Activated naive CD4-positive, alpha-beta T cell treated with anti-CD3 and anti-CD28 coated beads for 36 hours (primary cell): ENCODE data around the gene ALDH5A1. TPM values are rescaled to one million over a fixed set of nuclear protein-coding genes. Genes with fewer than 3 reads are reported as not detected.
A peak's percentile ranks its signal among the peaks of the same experiment; 100 is the strongest.

Source experiments
- CTCF ChIA-PET: fragments of 350-600 bp; sonication (Branson Sonifier 250); formaldehyde crosslinking; loops from one replicate; lab custom pipeline; 2021; ENCODE audit warnings: antibody characterized with exemption; lab: Charles Lee
- DNase-seq: peaks from one replicate; pipeline ENCODE4 v3.0.0-alpha.2; 2020
- H3K27ac Mint-ChIP-seq: one replicate; pipeline ENCODE4 v1.8.0; 2021; ENCODE audit warnings: mild to moderate bottlenecking, mixed read lengths
- H3K27me3 Mint-ChIP-seq: one replicate; pipeline ENCODE4 v1.8.0; 2021; ENCODE audit warnings: low read depth, mixed read lengths
- H3K36me3 Mint-ChIP-seq: one replicate; pipeline ENCODE4 v1.8.0; 2021; ENCODE audit warnings: low read depth, mixed read lengths
- H3K4me1 Mint-ChIP-seq: one replicate; pipeline ENCODE4 v1.8.0; 2021; ENCODE audit warnings: low read depth, mixed read lengths
- H3K4me3 Mint-ChIP-seq: one replicate; pipeline ENCODE4 v1.8.0; 2021; ENCODE audit warnings: mild to moderate bottlenecking, moderate library complexity, mixed read lengths
- H3K9me3 Mint-ChIP-seq: one replicate; pipeline ENCODE4 v1.8.0; 2021; ENCODE audit warnings: mixed read lengths
- intact Hi-C: fragments of 100-400 bp; cut with micrococcal nuclease; formaldehyde crosslinking; loops from one replicate; pipeline ENCODE4 v1.15.1; 2023
- total RNA-seq, 2 experiments: library from RNA; stranded (reverse); gene quantifications; one replicate each; pipeline ENCODE4 v1.2.3, GENCODE V29; 2021

Gene ALDH5A1
- 10 to 100 TPM; 15.8 to 16.8 TPM for total RNA-seq

- Mint-ChIP-seq H3K27ac (peak within 1 kb of the TSS; percentile 19), H3K36me3 (peaks cover 11% of the 10 kb centered on the region), H3K4me1 (peaks cover 14% of the 10 kb centered on the region), H3K4me3 (peak within 1 kb of the TSS; percentile 79), H3K27me3 (no peaks in the 10 kb centered on the region), H3K9me3 (peaks cover 8% of the 10 kb centered on the region)
- intact Hi-C loops, result loop anchor here (1.0 to 5.0 kb wide), 4 partner anchors 26 to 171 kb away; partner anchors contain the start of genes KIAA0319, MRS2 and TDP2
- DNase-seq, result peak; percentile 87
- CTCF ChIA-PET, result interaction anchor here (0.6 to 5.7 kb wide), 17 partner anchors 9 to 302 kb away, joined by 3 to 47 read pairs (median 5); no protein-coding TSS in a partner anchor
Measured at GRCh38 chr6:24494821-24495795, at the start of gene ALDH5A1. Gene ALDH5A1 (plus strand): TSS chr6:24494969. CDS start chr6:24494997, 28 bp downstream.

GRCh38 chr6:24445704-24446103, 49.1 kb upstream of the ALDH5A1 start:
- Mint-ChIP-seq H3K4me3 (no peak overlapping the region), H3K9me3 (no peaks in the 10 kb centered on the region), H3K27me3 (no peaks in the 10 kb centered on the region), H3K27ac (no peak overlapping the region), H3K36me3 (no peaks in the 10 kb centered on the region), H3K4me1 (no peaks in the 10 kb centered on the region)
- no peak for DNase-seq
- CTCF ChIA-PET, result interaction anchor here (0.6 to 1.4 kb wide), 2 partner anchors 105 to 137 kb away, joined by 3 read pairs; no protein-coding TSS in a partner anchor
- intact Hi-C loops, result no loop called here

GRCh38 chr6:24446670-24447069, 48.1 kb upstream of the ALDH5A1 start:
- no peaks in the 10 kb centered on the region for H3K36me3 Mint-ChIP-seq
- H3K27me3 Mint-ChIP-seq, result no peaks in the 10 kb centered on the region
- no peak for DNase-seq
- CTCF ChIA-PET, result no interaction called here
- intact Hi-C loops, result no loop called here
- H3K27ac Mint-ChIP-seq, result no peak overlapping the region
- H3K9me3 Mint-ChIP-seq, result no peaks in the 10 kb centered on the region
- H3K4me1 Mint-ChIP-seq, result no peaks in the 10 kb centered on the region
- H3K4me3 Mint-ChIP-seq, result no peak overlapping the region

- Mint-ChIP-seq H3K4me3 (no peak overlapping the region), H3K4me1 (no peaks in the 10 kb centered on the region), H3K27ac (no peak overlapping the region), H3K36me3 (no peaks in the 10 kb centered on the region), H3K9me3 (no peaks in the 10 kb centered on the region), H3K27me3 (no peaks in the 10 kb centered on the region)
- CTCF ChIA-PET, result no interaction called here
- no peak for DNase-seq
- intact Hi-C loops, result no loop called here
Measured at GRCh38 chr6:24448396-24448795, 46.4 kb upstream of the ALDH5A1 start.

- intact Hi-C loops, result no loop called here
- H3K9me3 Mint-ChIP-seq, result no peaks in the 10 kb centered on the region
- no peak overlapping the region for H3K27ac Mint-ChIP-seq
- DNase-seq, result no peak
- no peaks in the 10 kb centered on the region for H3K27me3 Mint-ChIP-seq
- H3K36me3 Mint-ChIP-seq, result no peaks in the 10 kb centered on the region
- CTCF ChIA-PET, result no interaction called here
- H3K4me3 Mint-ChIP-seq, result no peak overlapping the region
- no peaks in the 10 kb centered on the region for H3K4me1 Mint-ChIP-seq
Measured at GRCh38 chr6:24448828-24449525, 45.8 kb upstream of the ALDH5A1 start.

GRCh38 chr6:24451581-24452388, 43.0 kb upstream of the ALDH5A1 start:
- Mint-ChIP-seq H3K4me3 (no peak overlapping the region), H3K27me3 (no peaks in the 10 kb centered on the region), H3K27ac (no peak overlapping the region), H3K9me3 (no peaks in the 10 kb centered on the region), H3K36me3 (no peaks in the 10 kb centered on the region), H3K4me1 (no peaks in the 10 kb centered on the region)
- intact Hi-C loops, result no loop called here
- no peak for DNase-seq
- CTCF ChIA-PET, result no interaction called here

- CTCF ChIA-PET, result interaction anchor here (0.5 kb wide), 1 partner anchor 58 kb away, joined by 3 read pairs; no protein-coding TSS in a partner anchor
- no peaks in the 10 kb centered on the region for H3K4me1 Mint-ChIP-seq
Measured at GRCh38 chr6:24453921-24454320, 40.8 kb upstream of the ALDH5A1 start.

GRCh38 chr6:24454452-24454851, 40.3 kb upstream of the ALDH5A1 start:
- DNase-seq, result no peak
- Mint-ChIP-seq H3K27ac (no peak overlapping the region), H3K4me1 (no peaks in the 10 kb centered on the region), H3K4me3 (no peak overlapping the region), H3K27me3 (no peaks in the 10 kb centered on the region), H3K36me3 (no peaks in the 10 kb centered on the region), H3K9me3 (no peaks in the 10 kb centered on the region)
- CTCF ChIA-PET, result interaction anchor here (0.5 kb wide), 1 partner anchor 59 kb away, joined by 3 read pairs; no protein-coding TSS in a partner anchor
- intact Hi-C loops, result no loop called here

More at GRCh38 chr6:24453921-24454320, 40.8 kb upstream of the ALDH5A1 start:
- Mint-ChIP-seq H3K9me3 (no peaks in the 10 kb centered on the region), H3K36me3 (no peaks in the 10 kb centered on the region), H3K27ac (no peak overlapping the region), H3K27me3 (no peaks in the 10 kb centered on the region), H3K4me3 (no peak overlapping the region)
- intact Hi-C loops, result no loop called here
- no peak for DNase-seq

GRCh38 chr6:24455061-24455460, 39.7 kb upstream of the ALDH5A1 start:
- DNase-seq, result no peak
- Mint-ChIP-seq H3K36me3 (no peaks in the 10 kb centered on the region), H3K9me3 (no peaks in the 10 kb centered on the region), H3K27me3 (no peaks in the 10 kb centered on the region), H3K27ac (no peak overlapping the region), H3K4me3 (no peak overlapping the region), H3K4me1 (no peaks in the 10 kb centered on the region)
- intact Hi-C loops, result no loop called here
- CTCF ChIA-PET, result interaction anchor here (1.2 kb wide), 1 partner anchor 68 kb away, joined by 3 read pairs; no protein-coding TSS in a partner anchor

GRCh38 chr6:24458134-24458533, 36.6 kb upstream of the ALDH5A1 start:
- Mint-ChIP-seq H3K4me1 (no peaks in the 10 kb centered on the region), H3K9me3 (no peaks in the 10 kb centered on the region), H3K4me3 (no peak overlapping the region), H3K27me3 (no peaks in the 10 kb centered on the region), H3K36me3 (no peaks in the 10 kb centered on the region), H3K27ac (no peak overlapping the region)
- CTCF ChIA-PET, result no interaction called here
- intact Hi-C loops, result no loop called here
- no peak for DNase-seq

- H3K27ac Mint-ChIP-seq, result no peak overlapping the region
- no peak for DNase-seq
- CTCF ChIA-PET, result no interaction called here
- intact Hi-C loops, result no loop called here
- H3K9me3 Mint-ChIP-seq, result no peaks in the 10 kb centered on the region
- no peaks in the 10 kb centered on the region for H3K27me3 Mint-ChIP-seq
- no peaks in the 10 kb centered on the region for H3K36me3 Mint-ChIP-seq
- no peak overlapping the region for H3K4me3 Mint-ChIP-seq
- H3K4me1 Mint-ChIP-seq, result no peaks in the 10 kb centered on the region
Measured at GRCh38 chr6:24458941-24459340, 35.8 kb upstream of the ALDH5A1 start.

GRCh38 chr6:24460966-24461365, 33.8 kb upstream of the ALDH5A1 start:
- Mint-ChIP-seq H3K27ac (no peak overlapping the region), H3K4me3 (no peak overlapping the region), H3K27me3 (no peaks in the 10 kb centered on the region), H3K4me1 (no peaks in the 10 kb centered on the region), H3K9me3 (no peaks in the 10 kb centered on the region), H3K36me3 (no peaks in the 10 kb centered on the region)
- DNase-seq, result no peak
- CTCF ChIA-PET, result no interaction called here
- intact Hi-C loops, result no loop called here
